A673 (cell line): ENCODE measurements around the gene SYNJ2. TPM values are rescaled to one million over a fixed set of nuclear protein-coding genes. Genes with fewer than 3 reads are reported as not detected.
"Not testable (repeated sequence)": the region's sequence is repeated elsewhere in the genome, so short reads cannot be mapped to it uniquely, and the experiment has no call there.

Source experiments
- BruUV-seq: library from RNA; stranded (reverse); fragments of 400-500 nt; replicated peaks from 2 replicates; lab custom pipeline; 2021; lab: Mats Ljungman, UMichigan
- CTCF ChIA-PET: fragments of 300-600 bp; sonication (Branson Sonifier 250); formaldehyde crosslinking; loops from one replicate; lab custom pipeline; 2022; ENCODE audit warnings: antibody characterized with exemption; lab: Charles Lee
- POLR2A ChIA-PET: fragments of 300-600 bp; sonication (Branson Sonifier 250); formaldehyde crosslinking; loops from one replicate; lab custom pipeline; 2022; ENCODE audit warnings: antibody characterized with exemption; ENCODE audit not compliant: low non-redundant PET; lab: Charles Lee
- DNase-seq: peaks from one replicate; pipeline ENCODE4 v3.0.0-alpha.2; 2015; ENCODE audit warnings: low spot score
- H3K27ac ChIP-seq: fragments of 200-600 bp; sonication (generic); 2 replicates; pipeline ENCODE4 v1.5.1; 2016; ENCODE audit warnings: mixed run types, low read depth, mild to moderate bottlenecking, mixed read lengths, antibody characterized with exemption, low read length; ENCODE audit not compliant: poor library complexity, severe bottlenecking
- H3K27me3 ChIP-seq: fragments of 200-600 bp; sonication (generic); replicated peaks from 2 replicates; pipeline ENCODE4 v1.6.1; 2017; ENCODE audit warnings: mixed run types, low read depth, mild to moderate bottlenecking, mixed read lengths, antibody characterized with exemption, low read length; ENCODE audit not compliant: insufficient read depth, poor library complexity
- H3K36me3 ChIP-seq: fragments of 200-600 bp; sonication (generic); 2 replicates; pipeline ENCODE4 v1.6.1; 2016; ENCODE audit warnings: mixed run types, mild to moderate bottlenecking, mixed read lengths, antibody characterized with exemption, low read length; ENCODE audit not compliant: insufficient read depth, poor library complexity, severe bottlenecking
- H3K4me1 ChIP-seq: fragments of 200-600 bp; sonication (generic); 2 replicates; pipeline ENCODE4 v1.6.1; 2017; ENCODE audit warnings: mixed run types, mild to moderate bottlenecking, mixed read lengths, antibody characterized with exemption, low read length; ENCODE audit not compliant: insufficient read depth, poor library complexity, severe bottlenecking
- H3K4me3 ChIP-seq: fragments of 200-600 bp; sonication (generic); 2 replicates; pipeline ENCODE4 v1.5.1; 2016; ENCODE audit warnings: low read depth, mixed run types, mild to moderate bottlenecking, mixed read lengths, low read length; ENCODE audit not compliant: poor library complexity, severe bottlenecking
- H3K9me3 ChIP-seq: fragments of 200-600 bp; sonication (generic); 2 replicates; pipeline ENCODE4 v1.6.1; 2016; ENCODE audit warnings: mixed run types, low read depth, mild to moderate bottlenecking, mixed read lengths, antibody characterized with exemption, low read length; ENCODE audit not compliant: poor library complexity, severe bottlenecking
- EZH2 ChIP-seq: fragments of 200-600 bp; sonication (generic); IDR thresholded peaks from 2 replicates; pipeline ENCODE4 v1.6.1; 2017; ENCODE audit warnings: borderline replicate concordance, low read depth, mild to moderate bottlenecking, mixed read lengths, antibody characterized with exemption, low read length; ENCODE audit not compliant: poor library complexity, severe bottlenecking
- intact Hi-C: fragments of 100-400 bp; cut with micrococcal nuclease; formaldehyde crosslinking; loops from one replicate; pipeline ENCODE4 v1.10.0; 2022; ENCODE audit not compliant: unreplicated experiment
- total RNA-seq: library from RNA; stranded (reverse); gene quantifications from 2 replicates; pipeline ENCODE4 v1.2.3, GENCODE V29; 2021
- TF ChIP-seq, protein P1 (sequence below): fragments of 300-800, 200-600 bp; sonication (generic); conservative IDR thresholded peaks from 2 replicates; pipeline ENCODE4 v1.5.1; 2017; ENCODE audit warnings: low read depth, mild to moderate bottlenecking, antibody characterized with exemption, low read length, moderate library complexity, mixed read lengths

Gene SYNJ2
- total RNA-seq, 1 experiment from 2014 or later, result 37.0 TPM

DNA sequence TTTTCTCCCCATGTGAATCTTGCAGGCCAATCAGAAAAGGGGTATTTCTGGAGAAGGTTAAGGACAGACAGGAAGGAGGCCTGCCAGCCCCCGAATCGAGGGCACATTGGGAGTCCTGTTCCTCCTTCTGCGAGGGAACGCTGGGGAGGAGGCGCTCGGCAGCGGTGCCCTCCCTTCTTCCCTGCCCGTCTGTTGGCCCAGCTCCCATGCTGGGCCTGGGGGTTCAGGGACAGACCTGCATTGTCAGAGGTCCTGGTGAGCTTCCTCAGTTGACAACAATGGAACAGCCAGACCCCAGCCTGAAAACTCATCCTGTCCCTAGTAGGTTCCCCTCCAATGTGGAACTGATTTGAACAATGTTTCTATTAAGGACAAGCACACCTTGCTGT lies 15.1 kb upstream of the SYNJ2 start:
- H3K36me3 ChIP-seq, result no peaks in the 10 kb centered on the region
- H3K27me3 ChIP-seq, result no peaks in the 10 kb centered on the region
- H3K4me1 ChIP-seq, result no peaks in the 10 kb centered on the region
- no peak overlapping the region for H3K4me3 ChIP-seq
- no peak for DNase-seq
- H3K9me3 ChIP-seq, result no peaks in the 10 kb centered on the region
- POLR2A ChIA-PET, result no interaction called here
- intact Hi-C loops, result no loop called here
- H3K27ac ChIP-seq, result no peak overlapping the region
- CTCF ChIA-PET, result no interaction called here
- BruUV-seq, result no TSS peak
- TF ChIP-seq, protein P1, sequence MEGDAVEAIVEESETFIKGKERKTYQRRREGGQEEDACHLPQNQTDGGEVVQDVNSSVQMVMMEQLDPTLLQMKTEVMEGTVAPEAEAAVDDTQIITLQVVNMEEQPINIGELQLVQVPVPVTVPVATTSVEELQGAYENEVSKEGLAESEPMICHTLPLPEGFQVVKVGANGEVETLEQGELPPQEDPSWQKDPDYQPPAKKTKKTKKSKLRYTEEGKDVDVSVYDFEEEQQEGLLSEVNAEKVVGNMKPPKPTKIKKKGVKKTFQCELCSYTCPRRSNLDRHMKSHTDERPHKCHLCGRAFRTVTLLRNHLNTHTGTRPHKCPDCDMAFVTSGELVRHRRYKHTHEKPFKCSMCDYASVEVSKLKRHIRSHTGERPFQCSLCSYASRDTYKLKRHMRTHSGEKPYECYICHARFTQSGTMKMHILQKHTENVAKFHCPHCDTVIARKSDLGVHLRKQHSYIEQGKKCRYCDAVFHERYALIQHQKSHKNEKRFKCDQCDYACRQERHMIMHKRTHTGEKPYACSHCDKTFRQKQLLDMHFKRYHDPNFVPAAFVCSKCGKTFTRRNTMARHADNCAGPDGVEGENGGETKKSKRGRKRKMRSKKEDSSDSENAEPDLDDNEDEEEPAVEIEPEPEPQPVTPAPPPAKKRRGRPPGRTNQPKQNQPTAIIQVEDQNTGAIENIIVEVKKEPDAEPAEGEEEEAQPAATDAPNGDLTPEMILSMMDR, result no peak
- TF ChIP-seq EZH2, result no peak

DNA sequence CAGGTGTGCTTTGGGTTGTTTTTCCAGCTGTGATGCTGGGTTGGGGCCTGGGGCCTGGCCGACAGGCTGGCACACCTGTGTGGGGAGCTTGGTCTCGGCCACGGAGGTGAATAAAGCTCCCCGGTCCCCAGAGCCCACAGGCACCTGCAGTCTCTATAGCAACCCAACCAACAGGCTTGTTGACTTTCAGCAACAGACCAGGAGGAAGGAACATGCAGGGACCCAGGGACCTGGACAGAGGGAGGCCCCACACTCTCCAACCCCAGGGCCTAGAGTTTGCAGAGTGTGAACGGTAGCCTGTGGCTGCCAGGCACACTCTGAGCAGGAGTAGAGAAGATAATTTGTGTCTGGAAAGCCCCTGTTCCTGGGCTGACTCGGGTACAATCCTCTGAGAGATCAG lies 14.6 kb upstream of the SYNJ2 start:
- ChIA-PET POLR2A (no interaction called here), CTCF (no interaction called here)
- Histone ChIP-seq H3K4me1 (no peaks in the 10 kb centered on the region), H3K9me3 (no peaks in the 10 kb centered on the region), H3K36me3 (no peaks in the 10 kb centered on the region), H3K4me3 (no peak overlapping the region), H3K27ac (no peak overlapping the region), H3K27me3 (no peaks in the 10 kb centered on the region)
- BruUV-seq, result no TSS peak
- TF ChIP-seq, protein P1, result no peak
- no peak for DNase-seq
- intact Hi-C loops, result no loop called here

DNA sequence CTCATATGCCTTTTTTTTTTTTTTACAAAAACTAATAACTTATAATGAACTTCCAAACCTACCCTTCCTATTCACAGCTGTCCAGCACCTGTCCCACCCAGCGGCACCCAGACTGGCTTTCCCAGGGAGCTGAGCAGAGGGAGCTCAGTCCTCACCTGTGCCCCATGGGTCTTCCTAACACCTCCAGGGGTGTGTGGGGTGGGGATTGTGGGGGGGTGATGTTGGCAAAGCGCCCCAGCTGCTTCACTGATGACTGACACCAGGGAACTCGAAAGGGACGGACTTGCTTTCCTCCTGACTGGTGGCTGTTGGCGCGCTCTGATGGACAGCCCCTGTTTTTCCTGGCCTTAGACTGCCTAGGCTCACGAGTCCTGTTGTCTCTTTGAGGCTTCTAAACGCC lies 14.2 kb upstream of the SYNJ2 start:
- Histone ChIP-seq H3K9me3 (no peaks in the 10 kb centered on the region), H3K27ac (no peak overlapping the region), H3K36me3 (no peaks in the 10 kb centered on the region), H3K27me3 (no peaks in the 10 kb centered on the region), H3K4me1 (no peaks in the 10 kb centered on the region), H3K4me3 (no peak overlapping the region)
- intact Hi-C loops, result no loop called here
- POLR2A ChIA-PET, result no interaction called here
- TF ChIP-seq, protein P1, result no peak
- no peak for TF ChIP-seq EZH2
- no TSS peak for BruUV-seq
- CTCF ChIA-PET, result no interaction called here
- no peak for DNase-seq

DNA sequence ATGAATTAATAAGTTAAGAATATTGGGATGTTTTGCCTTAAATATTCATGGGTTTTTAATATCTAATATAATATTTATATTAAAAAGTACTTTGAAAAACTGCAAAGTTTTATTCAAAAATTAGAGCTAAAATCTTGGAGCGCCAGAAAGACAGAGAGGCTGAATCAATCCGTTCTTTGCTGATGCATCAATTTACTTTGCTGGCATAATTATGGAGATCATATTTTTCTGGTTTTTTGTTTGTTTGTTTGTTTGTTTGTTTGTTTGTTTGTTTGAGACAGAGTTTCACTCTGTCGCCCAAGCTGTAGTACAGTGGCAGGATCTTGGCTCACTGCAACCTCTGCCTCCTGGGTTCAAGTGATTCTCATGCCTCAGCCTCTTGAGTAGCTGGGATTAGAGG lies 9.5 kb upstream of the SYNJ2 start:
- CTCF ChIA-PET, DNase-seq, H3K27me3 ChIP-seq, H3K4me3 ChIP-seq, H3K4me1 ChIP-seq, BruUV-seq, intact Hi-C loops, H3K27ac ChIP-seq, H3K9me3 ChIP-seq, H3K36me3 ChIP-seq: not testable (repeated sequence)
- POLR2A ChIA-PET, result interaction anchor here (0.6 kb wide), 1 partner anchor 203 kb away, joined by 3 read pairs; no protein-coding TSS in a partner anchor
